Measurements from ENCODE around the gene TCF7. TPM values are rescaled to one million over a fixed set of nuclear protein-coding genes. Genes with fewer than 3 reads are reported as not detected.

The TCF7 gene
- polyA plus RNA-seq, 1 experiment = 2.1 TPM

DNA sequence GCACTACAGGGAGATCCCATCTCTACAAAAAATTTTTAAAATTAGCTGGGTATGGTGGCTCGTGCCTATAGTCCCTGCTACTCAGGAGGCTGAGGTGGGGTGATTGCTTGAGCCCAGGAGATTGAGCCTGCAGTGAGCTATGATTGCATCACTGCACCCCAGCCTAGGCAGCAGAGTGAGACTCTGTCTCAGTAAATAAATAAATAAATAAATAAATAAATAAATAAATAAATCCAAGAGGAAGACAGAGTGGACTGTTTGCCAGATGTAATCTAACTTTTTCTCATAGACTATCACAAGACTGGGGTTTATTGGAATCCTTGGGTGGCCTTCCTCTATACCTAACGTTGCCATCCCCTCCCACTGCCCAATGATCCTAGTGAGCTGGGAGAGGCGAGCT is 19.2 kb upstream of the TCF7 start:
- no peak for DNase-seq (ENCODE audit: low read depth, low spot score)
- H3K27me3 ChIP-seq (ENCODE audit: control insufficient read depth, insufficient read depth, low read length) = peaks cover 19% of the 10 kb centered on the region
- no peak overlapping the region for H3K4me3 ChIP-seq (ENCODE audit: low read depth, low read length)
- H3K9me3 ChIP-seq (ENCODE audit: control insufficient read depth, insufficient read depth, low read length) = no peaks in the 10 kb centered on the region
- POLR2A ChIA-PET = no interaction called here
- TF ChIP-seq CTCF (IDR thresholded peaks at IDR 0.05; ENCODE audit: low read depth, low read length) = no peak
- no peak overlapping the region for H3K27ac ChIP-seq (ENCODE audit: low read depth, low read length)
- CTCF ChIA-PET = interaction anchor here (1.2 kb wide), 1 partner anchor 56 kb away, joined by 5 read pairs; no protein-coding TSS in a partner anchor

DNA sequence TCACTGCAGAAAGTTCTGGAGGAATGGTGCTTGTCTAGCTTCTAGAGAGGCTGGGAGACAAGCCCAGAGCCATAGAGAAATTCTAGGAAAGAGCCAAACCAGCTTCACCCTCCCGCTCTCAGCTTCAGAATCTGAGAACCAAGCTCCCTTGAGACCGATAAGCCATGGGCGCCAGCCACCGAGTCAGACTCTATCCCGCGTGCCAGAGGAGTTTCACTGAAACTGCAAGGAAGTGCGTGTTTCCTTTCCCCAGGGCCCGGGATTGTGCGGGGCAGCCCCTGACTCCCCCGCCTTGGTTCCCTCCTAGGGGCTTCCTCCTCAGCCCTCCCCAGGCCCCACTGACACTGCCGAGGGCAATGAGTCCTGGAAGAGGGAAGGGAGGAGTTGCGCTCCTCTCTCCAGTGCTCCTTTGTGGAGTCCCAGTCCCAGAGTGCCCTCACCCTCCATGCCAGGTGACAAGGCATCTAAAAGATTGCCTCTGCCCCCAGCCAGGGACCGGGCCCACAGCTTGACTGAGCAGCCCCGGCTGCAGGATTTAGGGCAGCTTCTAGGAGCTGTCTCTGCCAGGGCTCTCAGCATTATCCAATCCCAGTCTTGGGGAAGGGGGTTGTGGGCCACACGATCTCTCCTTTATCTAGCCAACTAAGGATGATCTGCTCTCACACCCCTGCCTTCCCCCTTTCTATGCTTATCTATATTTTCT is 18.4 kb upstream of the TCF7 start:
- no peak for TF ChIP-seq CTCF (IDR thresholded peaks at IDR 0.05; ENCODE audit: low read depth, low read length)
- Histone ChIP-seq H3K27me3 (ENCODE audit: control insufficient read depth, insufficient read depth, low read length) (peaks cover 13% of the 10 kb centered on the region), H3K4me3 (ENCODE audit: low read depth, low read length) (no peak overlapping the region), H3K27ac (ENCODE audit: low read depth, low read length) (no peak overlapping the region), H3K9me3 (ENCODE audit: control insufficient read depth, insufficient read depth, low read length) (no peaks in the 10 kb centered on the region)
- CTCF ChIA-PET = interaction anchor here (1.2 kb wide), 1 partner anchor 56 kb away, joined by 5 read pairs; no protein-coding TSS in a partner anchor
- DNase-seq (ENCODE audit: low read depth, low spot score) = no peak
- POLR2A ChIA-PET = no interaction called here

DNA sequence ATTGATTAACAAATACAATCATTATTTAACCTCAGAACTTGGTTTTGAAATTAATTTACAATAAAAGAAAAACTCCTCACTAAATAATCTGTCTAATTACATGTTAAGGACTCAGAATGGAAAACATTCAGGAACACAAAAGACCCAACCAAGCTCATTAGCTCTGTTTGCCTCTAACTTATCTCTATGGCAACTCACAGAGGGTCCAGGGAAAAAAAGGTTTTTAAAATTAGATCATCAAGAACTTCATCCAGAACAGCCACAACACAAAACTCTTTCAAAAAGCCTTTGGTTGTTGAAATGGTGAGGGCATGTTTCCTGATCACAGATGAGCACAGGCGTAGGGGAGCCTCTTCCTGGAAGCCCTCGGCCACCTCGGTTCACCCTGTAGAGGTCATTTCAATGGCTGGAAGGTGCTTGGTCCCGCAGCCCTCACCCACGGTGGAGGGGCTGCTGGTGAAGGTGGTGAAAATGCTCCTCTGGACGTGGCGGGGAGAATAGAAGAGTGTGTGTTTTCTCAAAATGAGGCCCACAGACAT is 17.2 kb upstream of the TCF7 start:
- DNase-seq (ENCODE audit: low read depth, low spot score) = no peak
- no peak overlapping the region for H3K4me3 ChIP-seq (ENCODE audit: low read depth, low read length)
- H3K27ac ChIP-seq (ENCODE audit: low read depth, low read length) = no peak overlapping the region
- H3K27me3 ChIP-seq (ENCODE audit: control insufficient read depth, insufficient read depth, low read length) = peaks cover 8% of the 10 kb centered on the region
- no peaks in the 10 kb centered on the region for H3K9me3 ChIP-seq (ENCODE audit: control insufficient read depth, insufficient read depth, low read length)
- ChIA-PET CTCF (interaction anchor here (1.3 kb wide), 1 partner anchor 57 kb away, joined by 5 read pairs; no protein-coding TSS in a partner anchor), POLR2A (no interaction called here)
- no peak for TF ChIP-seq CTCF (IDR thresholded peaks at IDR 0.05; ENCODE audit: low read depth, low read length)

DNA sequence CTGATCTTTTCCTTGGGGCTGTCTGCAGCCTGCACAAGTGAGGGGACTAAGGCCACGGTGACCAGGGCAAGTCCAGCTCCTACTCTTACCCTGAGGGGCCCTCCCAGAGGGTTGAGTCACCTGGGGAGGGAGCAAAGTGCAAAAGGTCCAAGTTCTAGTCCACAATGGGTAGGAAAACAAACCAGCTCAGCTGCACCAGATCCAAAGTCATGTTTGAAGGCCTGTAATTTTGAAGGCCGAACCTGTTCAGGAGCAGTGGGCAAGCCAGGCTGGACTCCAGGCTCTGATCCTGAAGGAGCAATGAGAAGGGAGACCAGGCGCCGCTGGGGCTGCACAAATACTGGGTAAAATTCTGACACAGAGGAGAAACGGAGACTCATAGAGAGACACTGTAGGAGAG is 15.8 kb upstream of the TCF7 start:
- TF ChIP-seq CTCF (IDR thresholded peaks at IDR 0.05; ENCODE audit: low read depth, low read length) = no peak
- DNase-seq (ENCODE audit: low read depth, low spot score) = no peak
- Histone ChIP-seq H3K27me3 (ENCODE audit: control insufficient read depth, insufficient read depth, low read length) (peaks cover 10% of the 10 kb centered on the region), H3K9me3 (ENCODE audit: control insufficient read depth, insufficient read depth, low read length) (no peaks in the 10 kb centered on the region), H3K4me3 (ENCODE audit: low read depth, low read length) (no peak overlapping the region), H3K27ac (ENCODE audit: low read depth, low read length) (no peak overlapping the region)
- CTCF ChIA-PET = no interaction called here
- POLR2A ChIA-PET = no interaction called here

GRCh38 chr5:134099288-134099872 is 15.1 kb upstream of the TCF7 start:
- no peak for TF ChIP-seq CTCF (IDR thresholded peaks at IDR 0.05; ENCODE audit: low read depth, low read length)
- no peak for DNase-seq (ENCODE audit: low read depth, low spot score)
- Histone ChIP-seq H3K27me3 (ENCODE audit: control insufficient read depth, insufficient read depth, low read length) (peaks cover 11% of the 10 kb centered on the region), H3K4me3 (ENCODE audit: low read depth, low read length) (no peak overlapping the region), H3K9me3 (ENCODE audit: control insufficient read depth, insufficient read depth, low read length) (no peaks in the 10 kb centered on the region), H3K27ac (ENCODE audit: low read depth, low read length) (no peak overlapping the region)
- POLR2A ChIA-PET = no interaction called here
- CTCF ChIA-PET = interaction anchor here (1.0 to 3.0 kb wide), 2 partner anchors 40 to 60 kb away, joined by 8 to 13 read pairs; no protein-coding TSS in a partner anchor
